GM18907 (cell line): ENCODE measurements around the gene PPP4R3B.
A peak's percentile ranks its signal among the peaks of the same experiment; 100 is the strongest.
"Not testable (repeated sequence)": the region's sequence is repeated elsewhere in the genome, so short reads cannot be mapped to it uniquely, and the experiment has no call there.

Source experiments
- ATAC-seq: cut with Tn5 transposase; IDR thresholded peaks from one replicate; pipeline ENCODE4 v1.9.1; 2021; ENCODE audit warnings: mild to moderate bottlenecking, moderate library complexity; ENCODE audit not compliant: unreplicated experiment

Gene PPP4R3B

GRCh38 chr2:55596795-55597194 is 20.6 kb downstream of the PPP4R3B start:
- ATAC-seq: not testable (repeated sequence)

- ATAC-seq: no peak
Measured at GRCh38 chr2:55595536-55595935, 21.9 kb downstream of the PPP4R3B start.

- no peak for ATAC-seq
Measured at GRCh38 chr2:55592130-55592529, 25.3 kb downstream of the PPP4R3B start.

- peak; percentile 87 for ATAC-seq
Measured at GRCh38 chr2:55590810-55591440, 26.5 kb downstream of the PPP4R3B start.

GRCh38 chr2:55585451-55586080 is 31.9 kb downstream of the PPP4R3B start:
- no peak for ATAC-seq

- no peak for ATAC-seq
Measured at GRCh38 chr2:55581874-55582547, 35.4 kb downstream of the PPP4R3B start.

- ATAC-seq: no peak
Measured at GRCh38 chr2:55581435-55581834, 36.0 kb downstream of the PPP4R3B start.

GRCh38 chr2:55569002-55569401 is 48.4 kb downstream of the PPP4R3B start:
- not testable (repeated sequence) for ATAC-seq

- ATAC-seq: no peak
Measured at GRCh38 chr2:55567298-55567697, 50.1 kb downstream of the PPP4R3B start.

GRCh38 chr2:55565613-55566012 is 51.8 kb downstream of the PPP4R3B start:
- no peak for ATAC-seq

- ATAC-seq: no peak
Measured at GRCh38 chr2:55560855-55561254, 56.6 kb downstream of the PPP4R3B start.

GRCh38 chr2:55556809-55557208 is 60.6 kb downstream of the PPP4R3B start:
- ATAC-seq: no peak

GRCh38 chr2:55555977-55556376 is 61.4 kb downstream of the PPP4R3B start:
- no peak for ATAC-seq

GRCh38 chr2:55553321-55553720 is 64.1 kb downstream of the PPP4R3B start:
- ATAC-seq: no peak

GRCh38 chr2:55550368-55551102 is 66.9 kb downstream of the PPP4R3B start:
- ATAC-seq: no peak

- not testable (repeated sequence) for ATAC-seq
Measured at GRCh38 chr2:55547679-55548078, 69.7 kb downstream of the PPP4R3B start.

- ATAC-seq: no peak
Measured at GRCh38 chr2:55547001-55547400, 70.4 kb downstream of the PPP4R3B start.

- no peak for ATAC-seq
Measured at GRCh38 chr2:55530539-55531081, 86.8 kb downstream of the PPP4R3B start.

GRCh38 chr2:55526174-55526573 is 91.2 kb downstream of the PPP4R3B start:
- ATAC-seq: no peak

GRCh38 chr2:55524884-55525437 is 92.5 kb downstream of the PPP4R3B start:
- ATAC-seq: no peak
